Smooth muscle cell (in vitro differentiated cells): ENCODE data around the gene ASB2. TPM values are rescaled to one million over a fixed set of nuclear protein-coding genes. Genes with fewer than 3 reads are reported as not detected.

Source experiments
- DNase-seq: peaks from one replicate; lab custom pipeline; 2025; ENCODE audit not compliant: unreplicated experiment; lab: John Stamatoyannopoulos, UW
- H2AFZ ChIP-seq: fragments of 200-600 bp; sonication (generic); 2 replicates; pipeline ENCODE4 v1.6.0; 2016; ENCODE audit warnings: antibody characterized with exemption, low read depth, mild to moderate bottlenecking
- H3F3A ChIP-seq: fragments of 200-600 bp; sonication (generic); 2 replicates; pipeline ENCODE4 v1.6.0; 2017; ENCODE audit warnings: antibody characterized with exemption, low read depth
- H3K27ac ChIP-seq: fragments of 200-600 bp; sonication (generic); 2 replicates; pipeline ENCODE4 v1.5.1; 2016; ENCODE audit warnings: low read depth, mild to moderate bottlenecking
- H3K27me3 ChIP-seq: fragments of 200-600 bp; sonication (generic); 2 replicates; pipeline ENCODE4 v1.6.1; 2016; ENCODE audit warnings: low read depth, mild to moderate bottlenecking
- H3K36me3 ChIP-seq: fragments of 200-600 bp; sonication (generic); 2 replicates; pipeline ENCODE4 v1.5.1; 2016; ENCODE audit warnings: low read depth
- H3K4me1 ChIP-seq: fragments of 200-600 bp; sonication (generic); 2 replicates; pipeline ENCODE4 v1.5.1; 2016; ENCODE audit warnings: low read depth
- H3K4me2 ChIP-seq: fragments of 200-600 bp; sonication (generic); 2 replicates; pipeline ENCODE4 v1.6.0; 2016; ENCODE audit warnings: mild to moderate bottlenecking
- H3K4me3 ChIP-seq: fragments of 200-600 bp; sonication (generic); 2 replicates; pipeline ENCODE4 v1.5.1; 2016; ENCODE audit warnings: mild to moderate bottlenecking
- H3K79me2 ChIP-seq: fragments of 200-600 bp; sonication (generic); 2 replicates; pipeline ENCODE4 v1.6.0; 2016; ENCODE audit warnings: low read depth, mild to moderate bottlenecking
- H3K9ac ChIP-seq: fragments of 200-600 bp; sonication (generic); 2 replicates; pipeline ENCODE4 v1.6.0; 2016; ENCODE audit warnings: low read depth
- H3K9me3 ChIP-seq: fragments of 200-600 bp; sonication (generic); replicated peaks from 2 replicates; pipeline ENCODE4 v1.5.1; 2016; ENCODE audit warnings: low read depth
- H4K20me1 ChIP-seq: fragments of 200-600 bp; sonication (generic); 2 replicates; pipeline ENCODE4 v1.6.0; 2016; ENCODE audit warnings: low read depth
- CTCF ChIP-seq: fragments of 200-600 bp; sonication (generic); IDR thresholded peaks from 2 replicates; pipeline ENCODE4 v1.5.1; 2017; ENCODE audit warnings: borderline replicate concordance, mild to moderate bottlenecking, antibody characterized with exemption; ENCODE audit not compliant: insufficient read depth, poor library complexity, severe bottlenecking
- WGBS: methylation state at CpG from one replicate; pipeline ENCODE4 v1.1.7; 2016; ENCODE audit warnings: low lambda C conversion rate; 5-methylcytosine and 5-hydroxymethylcytosine counted together
- polyA plus RNA-seq: library from polyadenylated mRNA; unstranded; fragments of >200 nt; fragmentation: Nextera tagmentation; extraction: Ambion mirVana; gene quantifications from 2 replicates; pipeline ENCODE4 v1.2.1, GENCODE V29; 2016
- total RNA-seq: library from RNA; depleted of rRNA; stranded (reverse); fragments of >200 nt; gene quantifications from 2 replicates; pipeline ENCODE4 v1.2.3, GENCODE V29; 2014

The ASB2 gene
- total and polyA plus RNA-seq, 2 experiments from 2014 or later = 0.99 TPM; not detected in 1

GRCh38 chr14:93935213-93935612, 41.2 kb downstream of the ASB2 start:
- no peaks in the 10 kb centered on the region for H3K9me3 ChIP-seq
- WGBS = 88% methylated on average over 8 of the region's 8 CpGs
- peaks cover 19% of the 10 kb centered on the region for H3K27me3 ChIP-seq
- H3K79me2 ChIP-seq = no peaks in the 10 kb centered on the region
- H3K36me3 ChIP-seq = no peaks in the 10 kb centered on the region
- no peak for DNase-seq
- H3K4me1 ChIP-seq = no peaks in the 10 kb centered on the region
- H4K20me1 ChIP-seq = no peaks in the 10 kb centered on the region
- no peak overlapping the region for H3K4me2 ChIP-seq
- H3K27ac ChIP-seq = no peak overlapping the region
- no peaks in the 10 kb centered on the region for H3F3A ChIP-seq
- no peak for TF ChIP-seq CTCF
- H3K4me3 ChIP-seq = no peak overlapping the region
- H3K9ac ChIP-seq = no peak overlapping the region
- H2AFZ ChIP-seq = no peak overlapping the region

DNA sequence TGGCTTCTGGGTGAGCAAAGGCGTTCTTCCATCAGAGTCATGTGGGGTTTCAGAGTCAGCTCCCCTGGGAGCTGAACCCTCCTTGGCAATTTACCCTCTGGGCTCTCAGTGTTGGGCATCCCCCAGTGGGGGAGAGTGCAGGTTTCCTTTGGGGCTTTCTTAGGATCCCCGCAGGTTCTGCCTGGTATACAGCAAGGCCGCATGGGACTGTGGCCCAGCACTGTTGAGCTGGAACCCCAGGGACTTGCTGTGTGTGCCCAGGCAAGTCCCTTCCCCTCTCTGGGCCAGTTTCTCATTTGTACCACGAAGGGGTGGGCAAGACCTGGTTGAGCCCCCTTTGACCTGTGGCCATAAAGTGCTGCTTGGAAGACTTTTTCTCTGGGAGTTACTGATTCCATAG, 43.7 kb downstream of the ASB2 start:
- no peak for DNase-seq
- Histone ChIP-seq H3K4me2 (no peak overlapping the region), H3K27ac (no peak overlapping the region), H3K4me1 (no peaks in the 10 kb centered on the region), H3K9ac (no peak overlapping the region), H4K20me1 (no peaks in the 10 kb centered on the region), H3F3A (no peaks in the 10 kb centered on the region), H3K36me3 (no peaks in the 10 kb centered on the region), H3K4me3 (no peak overlapping the region), H3K9me3 (no peaks in the 10 kb centered on the region), H3K27me3 (peaks cover 6% of the 10 kb centered on the region), H2AFZ (no peak overlapping the region), H3K79me2 (no peaks in the 10 kb centered on the region)
- WGBS = 93% methylated on average over 4 of the region's 4 CpGs
- no peak for TF ChIP-seq CTCF

- H3K9me3 ChIP-seq = no peaks in the 10 kb centered on the region
- H3F3A ChIP-seq = no peaks in the 10 kb centered on the region
- H3K9ac ChIP-seq = no peak overlapping the region
- no peaks in the 10 kb centered on the region for H4K20me1 ChIP-seq
- no peaks in the 10 kb centered on the region for H3K79me2 ChIP-seq
- no peak for TF ChIP-seq CTCF
- no peak overlapping the region for H2AFZ ChIP-seq
- DNase-seq = no peak
- no peak overlapping the region for H3K4me2 ChIP-seq
- H3K4me3 ChIP-seq = no peak overlapping the region
- H3K27ac ChIP-seq = no peak overlapping the region
- no peaks in the 10 kb centered on the region for H3K36me3 ChIP-seq
- no peaks in the 10 kb centered on the region for H3K4me1 ChIP-seq
- H3K27me3 ChIP-seq = peaks cover 4% of the 10 kb centered on the region
- 88% methylated on average over 4 of the region's 4 CpGs for WGBS
Measured at GRCh38 chr14:93930989-93931307, 45.4 kb downstream of the ASB2 start.

- Histone ChIP-seq H4K20me1 (no peaks in the 10 kb centered on the region), H3K4me1 (no peaks in the 10 kb centered on the region), H3K27ac (no peak overlapping the region), H3K36me3 (no peaks in the 10 kb centered on the region), H3K79me2 (no peaks in the 10 kb centered on the region), H3K27me3 (no peaks in the 10 kb centered on the region), H3K4me2 (no peak overlapping the region), H3F3A (no peaks in the 10 kb centered on the region), H3K9ac (no peak overlapping the region), H2AFZ (no peak overlapping the region), H3K4me3 (no peak overlapping the region), H3K9me3 (no peaks in the 10 kb centered on the region)
- DNase-seq = no peak
- TF ChIP-seq CTCF = no peak
- WGBS = 93% methylated on average over 8 of the region's 8 CpGs
Measured at GRCh38 chr14:93930296-93930988, 45.9 kb downstream of the ASB2 start.
